Left renal pelvis (tissue), 4 donors: ENCODE data around the gene PCGF2. TPM values are rescaled to one million over a fixed set of nuclear protein-coding genes. Genes with fewer than 3 reads are reported as not detected.

Source experiments
- DNase-seq, 4 donors: peaks; one replicate each; pipeline ENCODE4 v3.0.0-alpha.2; 2013; ENCODE audit warnings: low read depth in 4 of 4, low spot score in 3 of 4
- polyA plus RNA-seq, 4 donors: library from polyadenylated mRNA; unstranded; fragments of 120-200 nt; gene quantifications; one replicate each; pipeline ENCODE4 v1.2.1, GENCODE V29; 2013; ENCODE audit not compliant: insufficient read length in 4 of 4

PCGF2 gene
- polyA plus RNA-seq, 4 donors = 71.4 to 103 (median 83.1) TPM

DNA sequence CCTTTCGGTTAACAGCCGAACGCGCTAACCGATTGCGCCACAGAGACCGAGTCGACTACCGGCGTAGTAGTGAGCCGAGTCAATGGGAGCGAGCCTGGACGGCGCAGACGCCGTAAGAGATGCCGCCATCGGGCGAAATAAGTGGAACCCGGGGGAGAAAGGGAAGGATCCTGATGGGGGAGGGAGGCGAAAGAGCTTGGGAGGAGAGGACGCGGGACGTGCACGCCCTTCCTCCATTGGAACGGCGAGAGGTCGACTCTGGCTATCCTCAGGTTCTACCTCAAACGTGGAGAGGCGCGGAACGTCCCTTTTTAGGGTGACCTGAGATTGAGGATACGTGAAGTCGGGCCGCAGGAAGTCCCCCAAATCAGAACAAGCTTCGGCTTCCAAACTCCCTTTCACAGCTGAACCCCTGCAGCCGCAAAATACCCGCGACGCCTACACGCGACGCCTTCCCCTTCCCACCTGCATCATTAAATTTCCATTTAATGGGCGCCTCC, 3.7 kb upstream of the PCGF2 start:
- peak in 1 of 4 donors; percentile 76 for DNase-seq

DNA sequence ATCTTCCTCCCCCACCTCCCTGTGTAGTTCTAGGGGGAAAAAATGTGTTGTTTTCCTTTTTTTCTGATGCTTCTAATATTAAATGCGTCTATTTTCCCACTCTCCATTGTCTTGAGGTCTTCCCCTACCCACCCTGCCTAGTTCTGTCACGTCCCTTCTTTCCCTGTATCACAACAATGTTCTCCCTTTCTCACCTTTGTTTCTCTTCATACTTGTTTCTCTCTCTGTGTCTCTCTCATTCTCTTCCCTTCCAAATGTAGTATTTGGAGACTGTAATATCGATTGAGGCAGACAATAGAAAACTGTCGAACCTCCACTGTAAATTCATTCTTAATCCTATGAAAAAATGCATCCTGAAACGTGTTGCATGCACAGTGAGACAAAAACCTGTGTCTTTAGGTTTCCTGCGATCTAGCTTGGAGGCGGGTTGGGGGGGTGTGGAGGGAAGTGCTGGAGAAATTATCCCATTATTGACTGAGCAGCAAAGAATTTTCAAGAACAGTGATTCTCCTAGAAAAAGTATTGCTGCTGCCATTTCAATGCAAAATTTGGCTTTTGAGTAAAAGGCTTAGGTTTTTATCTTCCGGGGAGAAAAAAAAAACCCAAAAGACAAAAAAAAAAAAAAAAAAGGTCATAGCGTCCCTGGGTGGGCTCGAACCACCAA, 3.1 kb upstream of the PCGF2 start:
- no peak for DNase-seq

DNA sequence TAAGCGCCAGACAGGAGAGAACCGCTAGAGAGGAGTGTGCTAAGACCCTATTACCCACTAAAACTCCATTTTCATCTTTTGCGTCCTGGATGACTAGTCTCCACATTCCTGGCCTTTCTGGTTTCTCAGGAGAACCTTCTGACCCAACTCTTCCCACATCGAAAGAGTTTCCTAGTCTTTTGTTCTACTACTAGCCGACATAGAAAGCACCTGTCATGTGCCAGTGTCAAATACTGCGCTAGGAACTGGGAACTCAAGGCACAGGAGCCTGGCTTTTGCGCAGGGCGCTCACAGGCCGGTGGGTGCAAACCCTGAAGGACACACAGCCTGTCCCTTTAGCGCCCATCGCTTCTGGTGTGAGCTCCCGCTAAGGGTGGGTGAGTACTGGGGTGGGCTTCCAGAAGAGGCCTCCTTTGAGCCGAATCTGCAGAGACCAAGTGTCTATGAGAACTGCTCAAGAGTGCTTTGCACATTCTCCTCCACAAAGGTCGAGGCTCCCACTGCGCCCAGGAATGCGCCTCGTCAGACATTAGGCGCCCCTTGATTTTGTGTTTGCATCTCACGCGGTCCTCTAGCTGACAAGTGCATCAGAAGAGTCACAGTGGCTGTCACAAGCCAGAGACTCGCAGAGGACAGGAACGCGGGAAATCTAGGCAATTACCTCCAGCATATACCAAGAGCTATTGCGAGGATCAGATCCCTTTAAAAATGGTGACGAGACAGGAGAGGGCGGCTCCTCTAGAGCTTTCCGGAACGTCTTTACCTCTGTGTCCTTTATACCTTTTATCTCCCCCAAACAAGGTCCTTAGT, 2.4 kb upstream of the PCGF2 start:
- DNase-seq = no peak

DNA sequence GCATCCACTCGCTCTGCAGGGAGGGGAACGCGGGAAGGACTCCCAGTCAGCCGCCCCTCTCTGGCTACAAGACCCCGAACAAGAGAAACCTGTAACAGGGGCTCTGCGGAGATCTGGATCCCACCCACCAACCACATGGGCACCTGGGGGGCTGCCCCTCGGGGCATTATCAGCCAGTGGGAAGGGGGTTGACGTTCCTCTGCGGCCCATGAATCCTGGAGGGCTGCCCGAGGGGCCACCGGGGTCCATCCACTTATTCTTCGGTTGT, 1.8 kb upstream of the PCGF2 start:
- DNase-seq = no peak

DNA sequence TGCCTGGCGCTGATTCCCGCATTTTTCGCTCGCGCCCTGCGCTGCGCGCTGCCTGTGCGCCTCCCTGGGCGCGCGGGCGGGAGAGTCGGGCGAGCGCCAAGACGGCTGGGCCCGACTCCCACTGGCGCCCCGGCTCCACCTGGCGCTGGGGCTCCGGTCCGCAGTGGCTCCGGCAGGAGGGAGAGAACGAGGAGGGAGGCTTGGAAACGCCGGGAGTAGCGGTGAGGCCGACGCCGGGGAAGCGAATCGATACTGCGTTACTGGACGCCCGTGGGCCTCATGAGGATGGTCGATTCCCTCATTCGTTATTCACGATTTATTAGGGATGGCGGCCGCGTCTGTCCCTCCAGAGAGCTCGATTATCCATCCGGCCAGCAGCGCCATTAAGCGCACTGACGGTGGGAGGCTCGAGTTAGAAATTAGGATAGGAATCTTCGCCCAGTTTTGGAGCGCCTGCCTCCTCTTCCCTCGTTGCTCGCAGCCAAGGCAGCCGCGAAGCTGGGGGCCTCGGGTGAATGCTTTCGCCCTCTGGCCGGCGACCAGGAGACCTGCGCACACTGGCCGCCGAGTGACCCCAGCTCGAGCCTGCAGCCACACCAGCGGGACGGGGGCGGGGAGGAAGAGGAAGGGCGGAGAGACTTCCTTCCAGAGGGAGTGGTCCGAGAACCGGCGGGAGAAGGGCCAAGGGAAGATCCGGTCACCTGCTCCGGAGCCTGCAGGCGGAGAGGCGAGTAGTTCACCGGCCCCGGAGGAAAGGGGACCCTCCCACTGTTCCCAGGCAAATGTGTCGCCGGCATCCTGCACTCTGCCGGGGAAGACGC, 1.3 kb upstream of the PCGF2 start:
- no peak for DNase-seq

DNA sequence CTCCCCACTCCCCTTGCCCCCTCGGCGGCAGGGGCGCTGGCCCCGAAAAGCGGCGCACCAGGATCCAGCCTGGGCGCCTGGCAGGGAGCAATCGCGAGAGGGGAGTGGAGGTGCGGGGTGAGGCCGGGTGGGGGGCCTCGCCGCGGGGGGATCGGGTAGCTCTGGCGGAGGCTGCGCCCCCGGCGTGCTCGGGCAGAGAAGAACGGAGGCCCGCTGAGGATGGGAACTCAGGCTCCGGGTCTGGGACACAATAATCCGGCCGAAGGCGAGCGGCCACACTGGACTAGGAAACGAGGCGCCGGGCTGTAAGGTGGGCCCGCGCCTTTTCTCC, 721 bp upstream of the PCGF2 start:
- no peak for DNase-seq

DNA sequence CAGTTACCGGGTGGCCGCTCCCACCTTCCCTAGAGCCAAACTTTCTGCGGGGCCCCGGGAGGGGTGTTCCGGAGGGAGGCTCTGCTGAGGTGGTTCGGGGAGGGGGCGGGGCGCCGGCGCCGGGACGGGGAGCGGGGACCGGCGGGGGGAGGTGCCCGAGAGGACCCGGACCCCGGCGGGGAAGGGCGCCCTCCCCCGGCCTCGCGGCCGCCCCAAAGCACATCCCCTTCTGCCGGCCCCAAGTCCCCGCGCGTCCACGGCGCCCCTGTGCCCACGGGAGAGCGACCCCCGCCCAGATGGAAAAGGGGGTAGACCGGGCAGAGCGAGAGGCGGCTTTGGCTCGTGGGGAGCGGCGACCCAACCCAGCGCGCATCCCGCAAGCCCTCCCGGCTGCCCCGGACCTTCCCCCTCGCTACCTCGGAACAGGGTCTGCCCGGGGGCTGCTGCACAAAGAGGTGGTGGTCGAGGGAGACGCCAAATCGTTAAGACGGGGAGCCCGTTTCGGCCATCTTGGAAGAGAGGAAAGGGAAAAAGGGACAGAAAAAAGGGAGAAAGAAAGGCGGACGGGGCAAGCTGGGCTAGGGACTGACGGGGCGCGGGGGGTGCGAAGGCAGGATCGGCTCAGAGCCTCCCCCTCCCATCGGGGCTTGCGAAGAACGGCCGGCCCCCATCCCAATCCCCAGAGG, 530 bp downstream of the PCGF2 start:
- no peak for DNase-seq

DNA sequence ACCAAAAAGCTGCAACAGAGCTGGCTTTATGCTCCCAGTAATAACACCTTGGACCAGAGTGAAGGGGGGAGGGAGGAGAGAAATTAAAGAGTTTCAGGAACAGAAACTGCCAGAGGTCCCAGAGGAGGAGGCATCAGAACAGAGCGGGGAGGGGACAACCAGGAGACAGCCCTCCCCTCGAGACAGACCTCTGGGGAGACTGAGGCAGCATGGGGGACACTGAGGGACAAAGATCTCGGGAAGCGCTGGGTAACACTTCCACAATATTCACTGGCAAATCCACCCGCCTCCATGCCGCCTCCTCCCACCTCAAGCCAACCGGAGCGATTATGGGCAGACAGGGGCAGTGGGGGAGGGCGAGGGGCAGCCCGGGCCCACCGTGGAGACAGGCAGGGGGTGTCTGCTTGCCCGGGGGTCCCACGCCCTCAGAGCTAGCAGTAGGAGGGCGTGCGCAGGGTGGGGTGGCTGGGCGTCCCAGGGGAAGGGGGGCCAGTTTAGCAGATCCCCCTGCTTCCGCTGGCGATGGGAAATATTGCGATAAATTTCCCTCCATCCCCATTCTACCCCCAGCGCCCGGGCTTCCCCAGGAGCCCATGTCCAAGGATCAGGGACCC, 1.2 kb downstream of the PCGF2 start:
- no peak for DNase-seq

DNA sequence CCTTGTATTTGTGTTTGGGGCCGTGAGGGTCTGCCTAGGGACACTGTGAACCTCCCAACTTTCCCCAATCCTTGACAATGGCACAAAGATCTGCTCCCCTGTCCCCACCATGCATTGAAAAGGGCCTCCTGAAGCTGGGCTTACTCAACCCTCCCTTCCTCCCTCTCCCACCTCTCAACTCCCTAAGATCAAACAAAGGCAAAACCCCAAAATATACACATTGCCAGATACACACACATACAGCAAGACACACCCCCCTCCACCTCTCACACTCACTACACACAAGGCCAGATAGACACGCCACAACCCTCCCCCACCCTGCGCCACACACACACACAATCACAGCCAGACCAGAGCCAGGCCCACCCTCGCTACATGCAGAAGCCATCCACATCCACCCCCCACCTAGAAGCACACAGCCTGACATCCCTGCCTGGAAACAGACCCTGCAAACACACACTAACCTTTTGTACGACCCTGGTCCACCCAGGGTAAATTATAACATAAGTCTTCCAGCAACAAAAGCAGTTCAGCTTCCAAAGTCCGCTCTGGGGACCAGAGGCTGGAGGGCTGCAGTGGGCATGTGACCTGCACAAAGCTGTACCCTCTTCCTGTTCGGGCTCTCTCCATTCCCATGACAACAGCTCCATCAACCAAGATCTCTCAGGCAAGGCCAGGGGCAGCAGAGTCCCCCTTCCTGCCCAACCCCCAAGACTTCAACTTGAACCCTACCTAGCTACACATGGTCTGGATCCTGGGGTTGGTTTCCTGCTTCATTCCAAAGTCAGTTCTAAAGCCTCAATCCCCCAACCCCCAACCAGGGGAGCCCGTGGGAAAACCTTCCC, 1.9 kb downstream of the PCGF2 start:
- no peak for DNase-seq

DNA sequence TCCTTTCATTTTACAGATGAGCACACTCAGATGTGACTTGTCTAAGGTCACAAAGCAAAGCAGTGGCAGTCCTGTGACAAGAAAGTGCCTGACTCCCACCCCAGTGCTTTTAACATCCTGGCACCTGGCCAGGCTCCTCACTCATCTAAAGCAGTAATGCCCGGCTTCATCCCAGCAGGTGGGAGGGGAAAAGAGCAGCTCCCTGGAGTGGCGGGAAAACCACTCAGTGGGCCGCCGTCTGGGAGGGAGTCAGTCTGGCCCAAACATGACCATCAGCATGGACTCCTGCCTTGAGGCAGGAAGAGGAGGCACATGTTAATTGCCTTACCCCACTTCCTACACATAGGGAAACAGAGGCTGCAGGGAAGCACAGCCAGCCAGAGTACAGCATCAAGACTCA, 2.6 kb downstream of the PCGF2 start:
- DNase-seq = no peak

DNA sequence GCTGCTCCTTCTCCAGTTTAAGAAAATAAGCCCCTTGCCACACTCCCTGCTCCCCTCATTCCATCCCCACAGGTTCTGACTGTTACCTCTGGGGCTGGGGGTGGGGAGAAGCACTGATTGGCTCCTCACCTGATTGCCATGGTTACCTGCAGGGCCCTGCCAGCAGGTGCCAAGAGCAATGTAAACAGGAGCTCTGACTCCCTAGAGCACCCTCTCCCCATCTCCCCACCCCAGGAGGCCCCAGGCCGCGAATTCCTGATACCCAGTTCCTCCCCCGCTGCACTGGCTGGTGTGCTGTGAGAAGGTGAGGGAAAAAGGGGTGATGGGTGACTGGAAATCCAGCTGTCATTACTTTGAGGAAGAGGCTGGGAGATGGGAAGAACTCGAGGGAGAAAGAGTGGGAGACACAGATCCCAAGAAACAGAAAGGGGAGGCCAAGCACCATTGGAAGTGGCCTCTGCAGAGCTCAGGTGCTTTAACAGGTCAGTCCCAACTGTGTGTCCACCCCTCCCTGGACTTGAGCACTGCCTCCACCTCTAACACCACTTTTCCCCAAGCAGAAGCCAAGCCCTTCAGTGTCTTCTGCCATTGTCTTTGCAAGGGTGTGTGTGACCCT, 4.5 kb downstream of the PCGF2 start:
- no peak for DNase-seq

DNA sequence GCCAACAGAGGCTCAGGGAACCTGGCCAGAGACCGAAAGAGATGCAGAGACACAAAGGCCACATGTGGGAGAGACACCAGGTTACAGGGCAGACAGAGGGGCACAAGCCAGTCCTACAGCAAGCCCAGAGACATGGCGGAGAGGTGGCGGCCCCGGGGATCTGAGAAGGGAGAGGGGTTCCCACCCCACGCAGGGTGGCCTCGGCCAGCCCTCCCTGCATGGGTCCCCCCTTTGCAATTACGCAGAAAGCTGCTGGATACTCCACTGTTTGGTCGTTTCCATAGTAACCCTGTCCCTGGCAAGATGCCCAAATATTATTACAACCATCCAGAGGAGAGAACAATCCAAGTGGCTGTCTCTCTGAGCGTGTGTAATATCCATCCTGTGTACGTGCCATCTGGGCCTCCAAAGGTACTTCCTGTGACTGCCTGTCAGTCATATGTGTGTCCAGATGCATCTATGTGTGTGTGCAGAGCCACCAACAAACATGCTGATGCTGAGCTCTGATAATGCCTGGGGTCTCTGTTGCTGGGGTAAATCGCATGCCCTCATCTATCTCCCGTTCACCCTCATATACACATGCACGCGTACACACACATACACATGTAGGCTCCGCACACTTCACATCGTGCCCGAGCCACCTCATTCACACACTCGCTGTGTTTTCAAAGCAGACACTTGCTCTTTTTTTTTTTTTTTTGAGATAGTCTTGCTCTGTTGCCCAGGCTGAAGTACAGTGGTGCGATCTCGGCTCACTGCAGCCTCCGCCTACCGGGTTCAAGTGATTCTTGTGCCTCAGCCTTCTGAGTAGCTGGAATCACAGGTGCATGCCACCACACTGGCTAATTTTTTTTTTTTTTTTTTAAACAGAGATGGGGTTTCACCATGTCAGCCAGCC, 5.5 kb downstream of the PCGF2 start:
- DNase-seq = no peak

DNA sequence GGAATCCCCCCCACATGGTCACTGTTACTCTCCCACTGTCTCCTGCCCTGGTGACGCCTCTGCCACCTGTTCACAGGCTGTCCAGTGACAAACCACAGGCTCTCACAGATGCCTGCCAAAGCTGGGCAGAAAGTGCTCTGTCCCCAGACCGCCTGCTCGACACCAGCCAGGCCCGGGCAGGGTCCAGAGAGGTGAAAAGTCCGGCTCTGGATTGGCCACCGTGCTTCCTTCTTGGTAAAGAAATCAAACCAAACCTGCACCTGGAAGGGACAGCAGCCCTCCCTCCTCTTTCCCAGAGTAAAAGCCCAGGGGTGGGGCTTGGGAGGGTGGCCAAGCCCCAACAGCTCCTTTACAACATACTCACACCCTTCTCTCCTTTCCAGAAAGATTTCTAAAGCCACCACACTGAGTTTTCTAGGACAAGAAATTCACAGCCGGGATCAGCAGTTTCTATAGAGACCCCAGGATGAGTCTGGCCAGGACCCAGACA, 6.2 kb downstream of the PCGF2 start:
- no peak for DNase-seq

DNA sequence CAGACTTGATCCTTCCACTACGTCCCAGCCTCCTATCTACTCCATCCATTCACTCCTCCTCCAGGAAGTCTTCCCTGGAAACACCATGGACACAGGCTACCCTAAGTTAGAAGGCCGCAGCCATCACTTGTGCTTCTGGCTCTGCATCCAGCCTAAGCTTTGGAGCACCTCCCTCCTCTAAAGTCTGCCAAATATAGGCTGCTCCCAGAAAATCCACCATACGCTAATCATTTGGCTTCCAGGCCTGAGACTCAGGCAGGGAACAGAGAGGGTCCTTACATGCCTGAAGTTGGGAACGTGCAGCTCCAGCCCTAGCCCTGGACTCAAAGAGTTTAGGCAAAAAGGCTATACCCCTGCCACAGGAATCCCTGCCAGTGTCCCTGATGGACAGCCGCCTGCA, 6.7 kb downstream of the PCGF2 start:
- DNase-seq = no peak

DNA sequence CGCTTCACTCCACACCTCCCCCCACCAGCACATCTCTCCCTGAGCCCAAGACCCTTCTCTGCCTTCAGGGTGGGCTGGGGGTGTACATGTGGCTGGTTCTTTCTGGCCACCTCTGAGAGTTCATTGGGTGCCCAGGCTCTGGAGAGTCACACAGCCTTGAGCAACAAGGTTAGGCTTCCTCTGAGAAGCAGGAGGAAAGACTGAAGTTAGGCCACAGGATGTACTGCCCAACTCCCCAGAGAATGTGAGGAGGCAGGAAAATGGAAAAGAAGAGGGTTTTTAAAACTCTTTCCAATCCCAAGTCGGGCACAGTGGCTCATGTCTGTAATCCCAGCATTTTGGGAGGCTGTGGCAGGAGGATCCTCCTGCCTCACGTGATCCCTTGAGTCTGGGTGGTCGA, 7.3 kb downstream of the PCGF2 start:
- DNase-seq = no peak

DNA sequence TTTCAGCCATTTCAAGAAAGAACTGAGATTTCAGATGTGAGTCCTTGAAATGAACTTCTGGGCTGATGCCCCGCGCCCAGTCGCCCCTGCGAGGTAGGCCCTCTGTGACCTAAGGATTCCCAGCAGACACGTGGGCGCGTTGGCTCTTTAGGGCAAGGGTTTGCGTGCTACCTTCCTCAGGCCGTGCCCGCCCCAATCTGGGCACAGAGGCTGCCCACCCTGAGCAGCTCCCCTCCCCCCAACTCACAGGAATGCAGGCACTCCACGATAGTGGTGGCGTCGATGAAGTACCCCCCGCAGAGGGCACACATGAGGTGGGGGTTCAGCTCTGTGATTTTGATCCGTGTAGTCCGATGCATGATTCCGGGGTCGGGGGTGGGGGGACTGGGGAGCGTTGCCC, 8.1 kb downstream of the PCGF2 start:
- DNase-seq = no peak

DNA sequence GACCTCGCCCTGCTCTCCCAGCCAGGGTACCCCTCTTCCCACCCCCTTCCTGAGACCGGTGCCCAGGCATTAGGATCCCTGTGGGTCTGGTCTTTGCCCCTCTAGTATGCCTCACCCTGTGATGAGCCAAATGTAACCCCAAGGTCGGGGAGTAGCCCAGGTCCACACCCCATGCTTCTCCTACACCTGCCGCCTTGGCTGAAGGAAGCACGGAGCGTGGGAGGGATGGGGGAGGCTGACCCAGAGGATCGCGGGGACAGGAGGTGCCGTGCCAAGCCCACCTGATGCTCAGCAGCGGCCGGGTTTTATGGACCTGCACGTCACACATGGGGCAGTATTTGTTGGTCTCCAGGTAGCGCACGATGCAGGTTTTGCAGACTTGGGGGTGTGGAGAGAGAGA, 8.8 kb downstream of the PCGF2 start:
- DNase-seq = no peak

DNA sequence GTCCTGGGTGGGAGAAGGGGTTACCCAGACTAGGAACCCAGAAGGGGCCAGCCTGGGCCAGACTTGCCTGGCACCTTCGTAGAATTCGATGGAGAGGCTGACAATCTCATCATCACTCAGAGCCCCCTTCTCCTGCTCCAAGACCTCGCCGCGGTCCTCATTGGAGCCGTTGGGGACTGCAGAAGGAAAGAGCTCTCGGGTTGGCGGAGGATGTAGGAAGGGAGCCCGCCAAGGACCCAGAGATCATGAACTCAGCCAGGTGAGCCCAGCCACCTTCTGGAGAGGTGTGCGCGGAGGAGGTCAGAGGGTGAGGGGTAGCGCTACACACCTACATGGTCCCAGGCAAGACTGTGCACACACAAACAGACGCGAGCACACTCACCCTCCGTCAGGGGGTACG, 9.4 kb downstream of the PCGF2 start:
- no peak for DNase-seq
